GM18858 (cell line): ENCODE results near the gene CSGALNACT2.
A peak's percentile ranks its signal among the peaks of the same experiment; 100 is the strongest.

ENCODE experiments used
- ATAC-seq: cut with Tn5 transposase; IDR thresholded peaks from one replicate; pipeline ENCODE4 v1.9.1; 2021; ENCODE audit not compliant: unreplicated experiment

CSGALNACT2 gene

DNA sequence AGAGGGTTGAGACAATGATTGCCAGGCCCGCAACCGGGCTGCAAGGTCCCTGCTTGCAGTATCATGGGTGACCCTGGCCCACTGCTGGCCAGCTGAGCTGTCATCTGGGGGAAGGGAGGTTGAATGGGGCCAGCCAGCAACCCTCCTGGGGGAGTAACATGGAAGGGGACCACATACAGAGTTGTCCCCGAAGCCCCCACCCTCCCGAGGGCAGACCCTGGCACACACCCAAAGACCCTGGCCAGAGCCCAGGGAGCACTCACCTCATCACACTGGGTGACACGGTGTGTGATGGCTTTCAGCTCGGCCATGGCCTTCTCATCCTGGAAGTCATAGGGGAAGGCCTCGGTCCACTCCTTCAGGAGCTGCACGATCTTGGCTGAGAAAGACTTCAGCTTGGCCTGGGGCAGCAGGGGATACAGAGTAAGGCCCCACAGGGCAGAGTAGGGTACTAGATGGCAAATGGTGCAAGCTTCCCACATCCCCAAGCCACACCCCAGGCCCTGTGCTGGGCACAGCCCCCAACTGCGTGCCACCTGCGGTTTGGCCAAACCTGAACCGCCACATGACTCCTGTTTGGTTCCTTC is 63.4 kb downstream of the CSGALNACT2 start:
- no peak for ATAC-seq

GRCh38 chr10:43202224-43202656 is 64.0 kb downstream of the CSGALNACT2 start:
- ATAC-seq = peak; percentile 39

GRCh38 chr10:43202657-43203447 is 64.6 kb downstream of the CSGALNACT2 start:
- ATAC-seq = no peak

GRCh38 chr10:43203448-43204041 is 65.3 kb downstream of the CSGALNACT2 start:
- no peak for ATAC-seq

DNA sequence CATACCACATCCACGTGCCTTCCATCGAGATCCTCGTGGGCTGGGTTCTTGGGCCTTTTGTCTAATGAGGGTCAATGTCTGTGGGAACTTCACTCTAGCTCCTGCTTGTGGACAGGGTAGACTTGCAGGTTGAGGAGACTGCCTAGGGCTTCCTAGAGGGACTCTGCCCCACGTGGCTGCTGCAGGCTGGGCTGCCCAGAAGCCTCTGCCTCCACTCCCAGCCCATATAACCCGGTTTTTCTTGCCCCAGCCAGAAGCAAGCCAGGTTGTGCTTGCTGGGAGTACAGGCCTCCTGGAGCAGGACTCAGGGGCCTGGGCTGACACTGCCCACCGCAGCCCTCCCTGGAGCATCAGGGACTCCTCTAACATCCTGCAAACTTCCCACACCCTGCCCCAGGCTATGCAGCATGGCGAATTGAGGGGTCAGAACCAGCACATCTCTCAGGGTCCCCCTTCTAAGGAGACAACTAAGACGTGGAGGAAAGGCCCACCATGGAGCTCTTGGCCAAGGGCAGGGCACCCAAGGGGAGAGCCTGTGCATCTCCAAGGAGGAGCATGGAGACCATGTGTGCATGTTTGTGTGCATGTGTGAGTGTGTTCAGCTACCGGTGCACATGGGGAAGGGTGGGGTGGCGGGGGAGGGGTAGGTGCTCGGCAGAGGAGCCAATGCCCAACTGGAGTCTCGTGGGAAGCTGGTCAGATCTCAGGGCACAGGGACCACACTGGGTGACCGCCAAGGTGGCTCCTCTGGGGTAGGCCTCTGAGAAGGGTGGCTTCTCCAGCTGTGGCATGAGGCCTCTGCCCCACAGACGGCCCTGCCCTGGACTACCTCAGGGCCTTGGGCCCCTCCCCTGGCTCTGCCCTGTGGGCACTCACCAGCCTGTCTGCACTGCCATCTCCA is 66.0 kb downstream of the CSGALNACT2 start:
- no peak for ATAC-seq

- peak; percentile 70 for ATAC-seq
These were observed 66.9 kb downstream of the CSGALNACT2 start for GRCh38 chr10:43204943-43205671.

GRCh38 chr10:43205681-43206390 is 67.6 kb downstream of the CSGALNACT2 start:
- no peak for ATAC-seq

DNA sequence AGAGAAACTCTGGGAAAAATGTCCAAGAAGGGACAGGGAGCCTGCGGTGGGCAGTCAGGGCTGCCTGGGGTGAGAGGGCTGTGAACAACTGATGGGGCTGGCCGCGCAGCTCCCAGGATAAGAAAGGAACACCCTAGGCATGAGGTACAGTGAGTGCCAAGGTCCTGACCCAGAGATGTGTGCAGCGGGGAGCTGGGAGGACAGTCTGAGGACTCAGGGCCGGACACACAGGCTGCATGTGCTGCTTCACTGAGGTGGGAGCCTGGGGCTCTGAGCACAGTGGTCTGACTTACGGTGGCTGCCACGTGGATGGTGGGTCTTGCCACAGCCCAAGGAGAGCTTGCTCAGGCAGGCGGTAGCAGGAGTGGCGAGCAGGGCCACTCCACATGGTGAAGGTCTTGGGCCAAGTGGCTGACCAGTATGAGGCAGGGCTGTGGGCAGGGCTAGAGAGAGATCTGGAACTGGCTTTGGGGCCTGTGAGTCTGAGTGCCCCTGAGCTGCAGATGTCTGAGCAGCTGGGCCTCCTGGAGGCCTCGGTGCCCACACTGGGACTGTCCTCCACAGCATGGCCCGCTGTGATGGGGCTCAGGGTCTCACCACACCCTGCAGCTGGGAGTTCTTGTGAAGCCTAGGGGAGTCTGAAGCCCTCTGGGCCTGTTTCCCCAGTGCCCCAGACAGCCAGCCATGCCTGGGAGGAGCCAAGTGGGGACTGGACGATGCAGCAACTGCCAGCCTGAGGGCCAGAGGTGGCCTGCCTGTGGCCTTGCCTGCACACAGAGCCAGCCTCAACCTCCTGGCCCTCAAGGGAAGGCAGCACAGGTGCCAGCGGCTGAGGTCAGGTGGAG is 68.4 kb downstream of the CSGALNACT2 start:
- no peak for ATAC-seq

- no peak for ATAC-seq
These were observed 70.2 kb downstream of the CSGALNACT2 start for GRCh38 chr10:43208147-43209073.

DNA sequence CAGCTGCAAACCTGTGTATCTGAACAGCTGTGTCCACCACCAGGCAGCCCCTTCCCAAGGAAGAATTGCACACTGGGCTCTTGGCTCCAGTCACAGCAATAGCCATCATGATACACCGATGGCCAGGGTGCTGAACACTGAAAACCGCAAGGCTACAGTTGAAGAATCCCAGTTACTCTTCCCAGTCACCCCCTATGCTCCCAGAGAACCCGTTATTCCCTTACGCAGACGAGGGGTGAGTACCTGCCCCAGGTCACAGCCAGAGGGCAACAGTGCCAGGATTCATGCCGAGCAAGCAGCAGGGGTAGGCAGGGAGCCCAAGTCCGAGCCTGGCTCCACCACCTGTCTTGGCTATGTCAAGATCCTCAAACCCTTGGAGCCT is 70.8 kb downstream of the CSGALNACT2 start:
- no peak for ATAC-seq

DNA sequence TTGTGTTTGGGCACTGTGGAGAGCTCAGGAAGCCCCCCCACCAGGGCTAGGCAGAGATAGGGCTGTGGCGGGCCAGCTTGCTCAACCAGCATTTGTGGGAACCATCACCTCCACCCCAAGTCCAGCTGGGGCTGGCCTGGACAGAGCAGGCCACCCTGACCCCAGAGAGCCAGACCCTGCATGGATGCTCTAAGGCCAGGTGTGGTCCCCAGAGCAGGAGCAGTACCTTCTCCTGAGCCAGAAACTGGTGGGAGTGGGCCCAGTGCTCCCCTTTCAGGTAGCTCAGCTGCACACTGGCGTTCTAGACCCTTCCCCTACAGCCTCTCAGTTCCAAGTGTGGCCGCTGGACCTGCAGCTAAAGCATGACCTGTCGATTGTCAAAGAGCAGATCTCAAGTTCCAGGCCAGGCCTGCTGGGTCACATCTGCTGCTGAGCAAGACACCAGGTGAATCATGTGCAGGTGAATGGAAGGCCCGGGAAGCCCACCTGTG is 71.5 kb downstream of the CSGALNACT2 start:
- ATAC-seq = no peak

DNA sequence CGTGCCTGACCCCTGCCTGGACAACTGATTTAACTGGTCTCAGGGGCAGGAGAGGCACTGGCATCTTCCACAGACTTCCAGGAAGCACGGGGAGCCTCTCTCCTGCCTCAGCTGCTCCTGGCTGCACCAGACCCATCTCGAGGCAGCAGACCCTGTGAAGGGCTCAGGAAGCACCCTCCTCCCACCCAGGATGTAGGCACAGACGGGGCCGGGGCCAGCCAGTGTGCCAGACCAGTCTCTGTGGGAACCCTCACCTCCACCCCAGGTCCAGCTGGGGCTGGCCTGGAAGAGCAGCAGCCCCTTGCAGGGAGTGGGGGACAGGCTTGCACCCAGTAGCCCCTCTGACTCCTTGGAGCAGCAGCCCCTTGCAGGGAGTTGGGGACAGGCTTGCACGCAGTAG is 72.3 kb downstream of the CSGALNACT2 start:
- ATAC-seq = no peak

DNA sequence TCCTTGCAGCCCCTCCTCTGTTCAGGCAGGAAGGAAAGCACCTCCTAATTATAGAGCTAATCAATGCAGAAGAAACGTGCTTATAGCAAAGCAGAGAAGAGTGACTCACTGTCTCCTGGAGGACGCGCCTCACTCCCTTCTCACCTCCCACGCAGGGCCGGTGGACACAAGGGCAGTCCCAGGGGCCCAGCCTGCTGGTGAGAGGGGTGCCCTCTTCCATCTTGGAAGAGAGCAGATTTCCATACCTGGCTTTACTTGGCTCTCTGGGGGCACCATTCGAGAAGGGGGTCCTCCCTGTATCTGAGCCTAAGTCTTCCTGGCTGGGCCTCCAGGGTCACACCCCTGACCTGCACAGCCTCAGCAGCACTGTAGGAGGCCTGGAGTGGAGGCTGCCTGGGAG is 72.8 kb downstream of the CSGALNACT2 start:
- ATAC-seq = no peak

DNA sequence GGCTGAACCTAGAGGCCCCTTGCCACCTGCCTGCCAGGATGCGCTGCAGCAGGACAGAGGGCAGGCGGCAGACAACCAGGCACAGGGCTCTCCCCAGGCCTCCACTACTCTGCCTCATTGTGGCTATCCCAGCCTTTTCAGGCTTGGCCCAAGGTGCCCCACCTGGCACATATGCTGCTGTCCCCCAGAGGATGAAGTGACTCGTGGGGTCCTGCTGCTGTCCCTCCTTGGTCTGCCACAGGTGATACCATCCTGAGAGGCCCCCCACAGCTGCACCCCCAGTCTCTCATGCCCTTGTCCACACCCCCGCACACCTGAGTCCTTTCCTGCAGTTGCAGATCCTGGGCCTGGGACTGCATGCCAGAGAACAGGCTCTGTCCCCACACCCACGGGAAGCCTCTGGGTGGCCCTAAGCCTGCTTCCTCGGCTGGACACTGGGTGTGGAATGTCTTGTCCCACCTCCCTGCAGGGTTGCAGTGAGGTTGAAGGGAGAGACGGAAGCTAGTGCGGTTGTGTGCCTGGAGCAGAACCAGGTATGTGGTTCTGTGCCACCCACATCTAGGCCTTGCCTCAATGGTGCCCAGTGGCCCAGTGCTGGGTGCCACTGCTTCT is 73.3 kb downstream of the CSGALNACT2 start:
- ATAC-seq = no peak

DNA sequence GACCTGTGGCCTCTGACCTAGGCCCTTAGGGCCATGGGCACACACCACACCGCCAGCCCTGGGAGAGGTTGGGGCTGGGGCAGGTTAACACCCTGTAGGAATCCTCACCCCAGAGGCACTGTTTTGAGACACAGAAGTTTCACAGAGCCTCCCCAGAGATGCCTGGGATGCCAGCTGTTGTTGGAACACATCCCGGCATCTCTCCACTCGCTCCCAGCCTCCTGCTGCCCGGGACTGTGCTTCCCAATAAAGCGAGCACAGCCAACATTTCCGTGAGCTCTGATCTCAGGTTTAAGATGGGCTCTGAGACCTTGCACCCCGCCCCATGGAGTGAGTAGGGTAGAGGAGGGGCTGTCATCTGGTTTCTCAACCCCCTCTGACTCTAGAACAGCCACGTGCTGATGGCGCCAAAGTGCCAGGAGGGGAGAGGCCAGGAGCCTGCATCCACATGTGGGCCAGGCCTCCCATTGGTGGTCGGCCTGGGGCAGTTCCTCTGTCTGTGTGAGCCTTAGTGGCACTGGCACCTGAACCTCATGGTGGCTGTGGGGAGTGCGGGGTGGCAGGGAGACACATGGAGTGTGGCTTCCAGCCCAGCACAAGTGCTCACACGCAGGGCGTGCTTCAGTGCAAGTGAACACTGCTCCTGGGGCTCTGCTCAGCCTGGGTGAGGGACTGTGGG is 73.9 kb downstream of the CSGALNACT2 start:
- ATAC-seq = no peak

DNA sequence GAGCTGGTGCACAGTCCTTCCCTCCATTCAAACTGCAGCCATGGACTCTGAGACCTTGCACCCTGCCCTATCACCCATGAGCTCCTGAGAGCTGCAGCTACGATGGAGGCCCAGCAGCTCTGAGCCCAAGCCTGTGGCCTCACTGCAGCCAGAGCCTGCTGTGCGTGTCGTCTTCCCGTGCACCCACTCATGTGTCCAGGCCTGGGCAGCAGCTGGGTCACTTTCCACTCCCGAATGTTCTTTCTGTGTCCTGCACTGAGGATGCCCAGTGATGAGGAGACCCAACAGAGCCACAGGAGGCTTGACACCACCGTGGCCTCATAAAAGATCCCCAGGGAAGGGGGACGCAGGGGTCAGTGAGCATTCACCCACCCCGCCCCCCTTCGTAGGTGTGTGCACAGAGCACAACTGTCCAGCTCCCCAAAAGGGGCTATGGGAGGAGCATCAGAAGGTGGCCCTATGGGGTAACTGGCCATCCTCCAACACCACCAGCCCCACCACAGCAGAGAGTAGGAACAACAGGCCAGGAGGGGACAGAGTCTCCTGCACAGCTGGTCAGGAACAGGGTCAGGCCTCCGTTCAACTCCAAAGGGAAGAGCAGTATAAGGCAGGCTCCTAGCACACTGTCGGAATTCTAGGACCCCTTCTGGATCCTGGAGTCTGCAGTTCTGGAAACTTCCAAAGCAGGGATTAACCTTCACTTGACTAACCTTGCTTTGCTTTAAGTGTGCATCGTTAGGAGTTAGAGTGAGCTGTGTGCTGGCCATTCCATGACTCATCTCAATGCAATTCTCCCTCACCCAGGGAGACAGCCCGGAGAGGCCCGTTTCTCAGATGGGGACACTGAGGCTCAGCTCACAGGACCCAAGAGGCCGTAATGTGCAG is 76.1 kb downstream of the CSGALNACT2 start:
- no peak for ATAC-seq
